HG03520 (cell line): ENCODE measurements around the gene TTC27.

Experiments
- ATAC-seq: cut with Tn5 transposase; IDR thresholded peaks from one replicate; pipeline ENCODE4 v1.9.1; 2021; ENCODE audit warnings: mild to moderate bottlenecking, moderate library complexity; ENCODE audit not compliant: unreplicated experiment

The TTC27 gene

GRCh38 chr2:32666704-32667103, 38.9 kb downstream of the TTC27 start:
- no peak for ATAC-seq

DNA sequence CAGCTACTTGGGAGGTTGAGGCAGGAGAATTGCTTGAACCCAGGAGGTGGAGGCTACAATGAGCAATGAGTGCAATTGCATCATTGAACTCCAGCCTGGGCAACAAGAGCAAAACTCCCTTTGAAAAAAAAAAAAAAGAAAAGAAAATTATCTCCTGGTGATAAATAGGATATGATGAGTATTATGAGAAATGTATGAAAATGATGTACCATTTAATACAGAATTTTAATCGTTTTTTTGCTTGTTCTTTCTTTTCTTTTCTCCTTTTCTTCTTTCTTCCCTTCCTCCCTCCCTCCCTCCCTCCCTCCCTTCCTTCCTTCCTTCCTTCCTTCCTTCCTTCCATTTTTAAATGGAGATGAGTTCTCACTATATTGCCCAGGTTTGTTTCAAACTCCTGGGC, 40.4 kb downstream of the TTC27 start:
- ATAC-seq: no peak

GRCh38 chr2:32671885-32672533, 44.2 kb downstream of the TTC27 start:
- no peak for ATAC-seq

DNA sequence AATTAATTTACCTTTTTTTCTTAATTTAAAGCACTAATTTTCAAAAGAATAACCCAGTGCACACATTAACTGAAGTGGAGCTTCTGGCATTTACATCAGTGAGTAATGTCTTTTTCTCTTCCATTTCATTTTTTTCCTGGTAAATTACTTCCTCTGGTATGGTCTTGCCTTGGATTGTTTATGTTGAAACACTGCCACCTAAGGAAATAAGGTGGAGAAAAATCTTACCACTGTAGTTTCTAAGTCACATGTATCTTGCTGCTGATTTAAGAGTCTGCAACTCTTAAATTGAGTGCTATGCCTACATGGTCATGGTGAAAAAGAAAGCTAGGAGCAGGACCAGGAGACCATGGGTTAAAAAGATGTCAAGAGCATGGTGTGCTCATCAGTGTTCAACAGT, 51.0 kb downstream of the TTC27 start:
- no peak for ATAC-seq

DNA sequence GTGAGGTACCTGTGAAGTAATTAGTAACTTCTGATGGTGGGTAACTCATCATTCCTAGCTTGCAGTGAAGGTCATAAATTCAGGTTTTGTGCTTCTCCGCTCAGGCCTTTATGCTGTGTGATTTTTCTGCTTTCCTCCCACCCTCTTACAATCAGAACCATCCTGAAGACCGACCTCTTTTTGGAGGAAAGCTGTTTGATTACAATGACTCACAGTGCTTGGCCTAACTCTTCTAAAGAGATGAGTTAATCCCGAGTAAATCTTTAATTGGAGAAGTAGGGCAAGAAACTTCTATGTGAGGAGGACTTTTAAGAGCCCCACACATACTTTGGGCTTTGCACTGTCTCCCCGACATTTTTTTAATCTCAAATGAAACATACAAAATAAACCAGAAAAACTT, 53.1 kb downstream of the TTC27 start:
- no peak for ATAC-seq

- no peak for ATAC-seq
Observed at GRCh38 chr2:32683520-32684086, 55.8 kb downstream of the TTC27 start.

DNA sequence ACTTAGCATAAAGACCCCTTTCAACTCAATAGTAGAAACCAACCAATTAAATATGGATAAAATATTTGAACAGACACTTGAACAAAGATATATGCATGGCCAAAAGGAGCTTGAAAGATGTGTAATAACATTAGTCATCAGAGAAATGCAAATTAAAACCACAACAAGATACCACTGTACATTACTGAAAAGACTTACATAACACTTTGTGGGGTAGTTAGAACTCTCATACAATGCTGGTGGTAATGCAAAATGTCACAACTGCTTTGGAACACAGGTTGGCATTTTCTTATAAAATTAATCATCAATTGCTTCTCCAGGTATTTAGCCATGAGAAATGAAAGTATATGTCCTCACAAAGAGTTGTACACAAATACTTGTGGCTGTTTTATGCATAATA, 60.7 kb downstream of the TTC27 start:
- ATAC-seq: peak; percentile 94

GRCh38 chr2:32691678-32692077, 63.8 kb downstream of the TTC27 start:
- no peak for ATAC-seq

- no peak for ATAC-seq
Observed at GRCh38 chr2:32696439-32696838, 68.6 kb downstream of the TTC27 start.

GRCh38 chr2:32697156-32697555, 69.3 kb downstream of the TTC27 start:
- ATAC-seq: no peak

- ATAC-seq: no peak
Observed at GRCh38 chr2:32699151-32699550, 71.3 kb downstream of the TTC27 start.

DNA sequence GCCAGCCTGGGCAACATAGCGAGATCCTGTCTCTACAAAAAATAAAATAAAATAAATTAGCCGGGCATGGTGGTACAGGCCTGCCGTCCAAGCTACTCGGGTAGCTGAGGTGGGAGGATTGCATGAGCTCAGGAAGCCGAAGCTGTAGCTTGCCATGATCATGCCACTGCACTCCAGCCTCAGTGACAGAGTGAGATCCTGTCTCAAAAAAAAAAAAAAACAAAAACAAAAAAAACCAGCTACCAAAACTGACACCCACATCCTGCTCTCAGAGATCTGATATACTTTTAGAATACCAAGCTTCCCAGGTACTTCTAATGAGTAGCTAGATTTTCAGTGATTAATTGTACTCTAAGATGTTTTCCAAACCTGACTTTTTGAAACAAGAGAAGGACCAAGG, 74.0 kb downstream of the TTC27 start:
- ATAC-seq: no peak

GRCh38 chr2:32702303-32703064, 74.6 kb downstream of the TTC27 start:
- no peak for ATAC-seq

DNA sequence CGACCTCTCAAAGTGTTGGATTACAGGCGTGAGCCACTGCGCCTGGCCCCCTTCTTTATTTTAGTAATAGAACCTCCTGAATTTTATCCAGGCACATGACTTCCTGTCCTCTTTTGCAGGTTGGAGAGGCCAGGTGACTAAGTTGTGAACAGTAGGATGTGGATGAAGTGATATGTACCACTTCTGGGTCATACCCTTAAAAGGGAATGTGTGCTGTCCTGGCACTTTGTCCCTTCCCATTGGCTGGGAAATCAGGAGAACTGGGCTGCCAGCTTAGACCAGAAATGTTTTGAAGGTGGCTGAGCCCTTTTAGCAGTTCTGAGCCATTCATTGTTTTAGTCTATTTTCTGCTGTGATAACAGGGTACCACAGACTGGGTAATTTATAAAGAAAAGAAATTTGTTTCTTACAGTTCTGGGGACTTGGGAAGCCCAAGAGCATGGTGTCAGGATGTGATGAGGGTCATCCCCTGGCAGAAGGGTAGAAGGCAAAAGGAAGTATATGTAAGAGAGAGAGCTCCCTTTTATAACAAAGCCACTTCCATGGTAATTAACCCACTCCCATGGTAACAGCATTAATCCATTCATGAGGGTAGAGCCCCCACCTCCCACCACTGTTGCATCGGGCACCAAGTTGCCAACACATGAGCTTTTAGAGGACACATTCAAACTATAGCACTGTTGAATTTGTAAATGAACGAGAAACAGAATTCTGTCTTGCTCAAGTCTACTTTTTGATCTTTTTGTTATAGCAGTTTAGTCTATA, 79.1 kb downstream of the TTC27 start:
- ATAC-seq: no peak

- ATAC-seq: no peak
Observed at GRCh38 chr2:32711219-32711618, 83.4 kb downstream of the TTC27 start.

DNA sequence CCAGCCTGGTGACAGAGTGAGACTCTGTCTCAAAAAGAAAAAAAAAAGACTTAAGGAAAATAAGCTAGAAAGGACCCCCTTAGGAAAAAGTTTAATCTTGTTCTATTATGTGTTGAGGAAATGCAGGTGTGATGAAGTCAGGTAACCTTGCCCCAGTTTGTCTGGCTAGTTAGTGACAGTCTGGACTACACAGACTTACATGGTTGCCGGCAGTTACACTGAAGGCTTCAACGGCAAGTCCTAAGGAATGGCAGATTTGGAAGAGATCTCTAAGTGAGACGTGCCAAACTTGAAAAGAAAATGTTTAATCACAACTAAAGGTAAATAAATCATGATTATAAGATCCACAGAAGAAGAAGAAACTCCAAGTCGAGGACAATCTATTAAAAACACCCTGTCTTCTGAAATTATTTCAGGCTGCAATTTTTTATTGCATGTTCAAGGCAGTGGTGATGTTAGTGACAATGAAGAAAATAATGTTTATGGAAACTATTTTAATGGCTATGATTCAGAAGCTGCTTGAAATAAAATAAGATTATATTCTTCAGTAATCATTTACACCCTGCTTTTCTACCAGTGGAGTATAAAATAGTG, 84.2 kb downstream of the TTC27 start:
- ATAC-seq: no peak

DNA sequence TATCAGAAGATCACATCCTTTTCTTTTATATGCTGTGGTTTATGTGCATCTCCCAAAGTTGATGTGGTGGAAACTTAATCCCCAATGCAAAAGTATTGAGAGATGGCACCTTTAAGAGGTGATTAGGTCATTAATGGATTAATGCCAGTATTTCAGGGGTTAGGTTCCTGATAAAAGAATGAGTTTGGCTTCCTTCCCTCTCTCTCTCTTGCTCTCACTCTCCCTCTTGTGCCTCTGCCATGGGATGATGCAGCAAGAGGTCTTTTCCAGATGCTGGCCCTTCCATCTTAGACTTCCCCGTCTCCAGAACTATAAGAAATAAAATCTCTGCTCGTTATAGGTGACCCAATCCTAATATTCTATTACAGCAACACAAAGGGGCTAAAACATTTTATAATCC, 85.0 kb downstream of the TTC27 start:
- no peak for ATAC-seq

DNA sequence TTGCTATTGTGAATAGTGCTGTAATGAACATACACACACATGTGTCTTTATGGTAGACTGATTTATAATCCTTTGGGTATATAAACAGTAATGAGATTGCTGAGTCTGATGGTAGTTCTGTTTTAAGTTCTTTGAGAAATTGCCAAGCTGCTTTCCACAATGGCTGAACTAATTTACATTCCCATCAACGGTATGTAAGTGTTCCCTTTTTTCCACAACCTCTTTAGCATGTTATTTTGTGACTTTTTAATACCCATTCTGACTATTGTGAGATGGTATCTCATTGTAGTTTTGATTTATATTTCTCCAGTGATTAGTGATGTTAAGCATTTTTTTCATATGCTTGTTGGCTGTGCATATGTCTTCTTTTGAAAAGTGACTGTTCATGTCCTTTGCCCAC, 86.7 kb downstream of the TTC27 start:
- no peak for ATAC-seq

DNA sequence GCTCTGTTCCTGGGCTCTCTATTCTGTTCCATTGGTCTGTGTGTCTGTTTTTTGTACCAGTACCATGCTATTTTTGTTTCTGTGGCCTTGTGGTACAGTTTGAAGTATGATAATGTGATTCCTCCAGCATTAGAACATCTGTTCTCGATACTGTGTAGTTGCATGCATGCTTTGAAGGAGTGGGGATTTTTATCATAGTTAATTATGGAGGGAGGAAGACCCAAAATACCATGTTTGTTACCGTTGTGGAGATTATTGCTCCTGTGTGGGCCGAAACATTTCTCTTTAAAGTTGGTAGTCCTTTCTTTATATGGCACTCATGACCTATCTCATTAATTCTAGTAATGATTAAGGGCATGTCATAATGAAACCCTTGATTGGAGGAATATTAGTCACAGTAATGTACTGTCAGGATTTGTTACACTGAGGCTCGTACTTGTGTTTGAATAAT, 87.6 kb downstream of the TTC27 start:
- ATAC-seq: peak; percentile 90

DNA sequence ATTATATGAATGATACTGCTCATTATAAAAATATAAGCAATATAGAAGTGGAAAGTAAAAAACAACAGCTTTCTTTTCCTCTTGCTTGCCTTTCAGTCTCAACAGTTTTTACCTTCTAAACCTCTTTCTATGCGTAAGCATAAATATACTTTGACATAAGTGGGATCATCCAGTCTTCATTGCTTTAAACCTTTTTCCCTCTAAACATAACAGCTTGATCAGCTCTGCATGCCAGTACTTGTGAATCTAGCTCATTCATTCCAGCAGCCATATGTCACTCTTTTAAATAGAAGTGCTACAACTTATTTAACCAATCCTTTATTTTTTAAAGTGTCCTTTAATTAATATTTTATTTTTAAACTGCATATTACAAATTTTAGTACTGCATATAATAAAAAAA, 88.1 kb downstream of the TTC27 start:
- ATAC-seq: no peak

- ATAC-seq: no peak
Observed at GRCh38 chr2:32716598-32716997, 88.7 kb downstream of the TTC27 start.
